Measurements from ENCODE around the gene CYSRT1. TPM values are rescaled to one million over a fixed set of nuclear protein-coding genes. Genes with fewer than 3 reads are reported as not detected.

CYSRT1 gene
- total RNA-seq, 1 donor from 2014 or later: 1.9 TPM

DNA sequence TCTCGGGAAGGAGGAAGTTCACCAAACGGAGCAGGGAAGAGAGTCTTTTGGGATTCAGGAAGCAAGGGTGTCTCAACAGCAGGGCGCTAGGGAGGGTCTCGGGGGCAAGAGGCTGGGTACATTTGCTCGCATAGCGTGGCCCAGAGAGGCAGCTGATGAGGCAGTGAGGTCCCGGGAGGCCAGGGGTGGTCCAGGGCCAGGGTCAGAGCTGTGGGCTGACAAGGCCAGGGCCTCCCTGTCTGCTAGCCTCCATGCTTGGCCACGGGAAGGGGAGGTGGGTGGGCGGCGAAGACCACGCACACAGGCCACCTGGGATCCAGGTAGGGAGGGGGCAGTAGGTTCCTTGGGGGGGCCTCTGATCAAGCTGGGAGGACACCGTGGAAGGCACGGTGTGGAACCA, 13.4 kb upstream of the CYSRT1 start:
- no peak overlapping the region for H3K27ac Mint-ChIP-seq
- H3K4me1 Mint-ChIP-seq: peaks cover 4% of the 10 kb centered on the region
- H3K36me3 Mint-ChIP-seq: peaks cover 15% of the 10 kb centered on the region
- no peaks in the 10 kb centered on the region for H3K9me3 Mint-ChIP-seq
- DNase-seq (ENCODE audit: low spot score in 2 of 2, unreplicated experiment in 2 of 2): no peak
- TF ChIP-seq, protein P1, sequence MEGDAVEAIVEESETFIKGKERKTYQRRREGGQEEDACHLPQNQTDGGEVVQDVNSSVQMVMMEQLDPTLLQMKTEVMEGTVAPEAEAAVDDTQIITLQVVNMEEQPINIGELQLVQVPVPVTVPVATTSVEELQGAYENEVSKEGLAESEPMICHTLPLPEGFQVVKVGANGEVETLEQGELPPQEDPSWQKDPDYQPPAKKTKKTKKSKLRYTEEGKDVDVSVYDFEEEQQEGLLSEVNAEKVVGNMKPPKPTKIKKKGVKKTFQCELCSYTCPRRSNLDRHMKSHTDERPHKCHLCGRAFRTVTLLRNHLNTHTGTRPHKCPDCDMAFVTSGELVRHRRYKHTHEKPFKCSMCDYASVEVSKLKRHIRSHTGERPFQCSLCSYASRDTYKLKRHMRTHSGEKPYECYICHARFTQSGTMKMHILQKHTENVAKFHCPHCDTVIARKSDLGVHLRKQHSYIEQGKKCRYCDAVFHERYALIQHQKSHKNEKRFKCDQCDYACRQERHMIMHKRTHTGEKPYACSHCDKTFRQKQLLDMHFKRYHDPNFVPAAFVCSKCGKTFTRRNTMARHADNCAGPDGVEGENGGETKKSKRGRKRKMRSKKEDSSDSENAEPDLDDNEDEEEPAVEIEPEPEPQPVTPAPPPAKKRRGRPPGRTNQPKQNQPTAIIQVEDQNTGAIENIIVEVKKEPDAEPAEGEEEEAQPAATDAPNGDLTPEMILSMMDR (IDR thresholded peaks at IDR 0.05; ENCODE audit: unreplicated experiment): no peak
- H3K4me3 Mint-ChIP-seq: no peak overlapping the region
- H3K27me3 Mint-ChIP-seq (ENCODE audit: low read depth): no peaks in the 10 kb centered on the region

DNA sequence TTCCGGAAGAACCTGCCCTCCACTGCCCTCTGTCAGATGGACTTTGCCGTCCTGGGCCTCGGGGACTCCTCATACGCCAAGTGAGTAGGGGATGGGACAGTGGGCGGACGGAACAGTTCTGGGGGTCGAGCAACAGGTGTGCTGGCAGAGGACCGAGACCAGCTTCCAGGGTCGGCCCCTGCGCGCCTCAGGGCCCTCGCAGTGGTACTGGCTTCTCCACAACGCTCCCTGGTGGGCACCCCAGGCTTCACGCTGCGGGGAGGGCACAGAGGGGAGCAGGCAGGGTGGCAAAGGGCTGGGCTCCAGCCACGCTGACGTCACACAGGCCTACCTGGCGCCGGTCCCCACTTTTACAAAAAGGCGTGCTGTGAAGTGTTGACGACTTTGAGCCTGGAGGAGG, 12.5 kb upstream of the CYSRT1 start:
- no peaks in the 10 kb centered on the region for H3K27me3 Mint-ChIP-seq (ENCODE audit: low read depth)
- no peaks in the 10 kb centered on the region for H3K9me3 Mint-ChIP-seq
- H3K27ac Mint-ChIP-seq: no peak overlapping the region
- no peak for DNase-seq (ENCODE audit: low spot score in 2 of 2, unreplicated experiment in 2 of 2)
- H3K4me3 Mint-ChIP-seq: no peak overlapping the region
- H3K4me1 Mint-ChIP-seq: peaks cover 4% of the 10 kb centered on the region
- TF ChIP-seq, protein P1 (IDR thresholded peaks at IDR 0.05; ENCODE audit: unreplicated experiment): no peak
- H3K36me3 Mint-ChIP-seq: peaks cover 11% of the 10 kb centered on the region

DNA sequence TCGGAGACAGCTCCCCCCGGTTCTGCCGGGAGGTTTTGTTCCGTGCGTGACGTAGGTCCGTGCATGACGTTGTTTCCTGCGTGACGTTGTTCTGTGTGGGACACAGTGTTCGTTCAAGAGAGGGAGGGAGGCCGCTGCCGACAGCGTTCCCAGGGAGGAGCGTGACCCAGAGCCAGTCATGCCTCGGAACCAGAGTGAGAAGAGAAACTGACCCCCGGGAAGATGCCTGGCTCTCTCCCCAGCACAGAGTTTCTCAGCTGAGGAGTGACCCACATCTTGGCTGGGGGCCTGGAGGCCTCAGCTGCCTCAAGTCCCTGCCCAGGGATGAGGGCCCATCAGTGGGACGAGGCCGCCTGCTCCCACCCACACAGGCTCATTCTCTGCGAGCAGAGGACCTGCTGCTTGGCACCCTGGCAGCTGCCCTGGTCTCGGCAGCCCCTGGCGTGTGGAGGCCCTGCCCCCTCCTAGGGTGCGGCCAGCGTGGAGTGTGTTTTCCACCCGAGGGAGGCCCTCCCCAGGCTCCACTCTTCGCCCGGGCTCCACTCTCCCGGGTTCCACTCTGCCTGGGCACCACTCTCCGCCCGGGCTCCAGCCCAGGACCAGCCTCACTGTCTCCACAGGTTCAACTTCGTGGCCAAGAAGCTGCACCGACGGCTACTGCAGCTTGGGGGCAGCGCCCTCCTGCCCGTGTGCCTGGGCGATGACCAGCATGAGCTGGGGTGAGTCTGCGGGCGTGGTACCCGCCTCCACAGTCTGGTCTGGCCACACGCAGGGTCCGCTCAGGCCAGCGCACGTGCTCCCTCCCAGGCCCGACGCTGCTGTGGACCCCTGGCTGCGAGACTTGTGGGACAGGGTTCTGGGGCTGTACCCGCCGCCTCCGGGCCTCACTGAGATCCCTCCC, 11.6 kb upstream of the CYSRT1 start:
- Mint-ChIP-seq H3K27me3 (ENCODE audit: low read depth) (no peaks in the 10 kb centered on the region), H3K36me3 (peaks cover 10% of the 10 kb centered on the region), H3K4me3 (no peak overlapping the region), H3K9me3 (no peaks in the 10 kb centered on the region), H3K27ac (no peak overlapping the region), H3K4me1 (peaks cover 4% of the 10 kb centered on the region)
- no peak for DNase-seq (ENCODE audit: low spot score in 2 of 2, unreplicated experiment in 2 of 2)
- TF ChIP-seq, protein P1 (IDR thresholded peaks at IDR 0.05; ENCODE audit: unreplicated experiment): no peak

DNA sequence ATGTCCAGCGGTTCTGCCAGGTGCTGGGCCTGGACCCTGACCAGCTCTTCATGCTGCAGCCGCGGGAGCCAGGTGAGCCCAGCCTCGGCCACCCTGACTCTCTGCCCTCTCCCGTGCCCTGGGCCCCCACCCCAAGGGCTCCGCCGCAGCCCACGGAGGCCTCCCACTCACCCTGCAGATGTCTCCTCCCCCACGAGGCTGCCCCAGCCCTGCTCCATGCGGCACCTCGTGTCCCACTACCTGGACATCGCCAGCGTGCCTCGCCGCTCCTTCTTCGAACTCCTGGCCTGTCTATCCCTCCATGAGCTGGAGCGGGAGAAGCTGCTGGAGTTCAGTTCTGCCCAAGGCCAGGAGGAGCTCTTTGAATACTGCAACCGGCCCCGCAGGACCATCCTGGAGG, 10.4 kb upstream of the CYSRT1 start:
- no peaks in the 10 kb centered on the region for H3K27me3 Mint-ChIP-seq (ENCODE audit: low read depth)
- TF ChIP-seq, protein P1 (IDR thresholded peaks at IDR 0.05; ENCODE audit: unreplicated experiment): no peak
- H3K4me1 Mint-ChIP-seq: peaks cover 4% of the 10 kb centered on the region
- no peak overlapping the region for H3K27ac Mint-ChIP-seq
- H3K36me3 Mint-ChIP-seq: peaks cover 7% of the 10 kb centered on the region
- H3K9me3 Mint-ChIP-seq: no peaks in the 10 kb centered on the region
- H3K4me3 Mint-ChIP-seq: no peak overlapping the region
- DNase-seq (ENCODE audit: low spot score in 2 of 2, unreplicated experiment in 2 of 2): no peak

DNA sequence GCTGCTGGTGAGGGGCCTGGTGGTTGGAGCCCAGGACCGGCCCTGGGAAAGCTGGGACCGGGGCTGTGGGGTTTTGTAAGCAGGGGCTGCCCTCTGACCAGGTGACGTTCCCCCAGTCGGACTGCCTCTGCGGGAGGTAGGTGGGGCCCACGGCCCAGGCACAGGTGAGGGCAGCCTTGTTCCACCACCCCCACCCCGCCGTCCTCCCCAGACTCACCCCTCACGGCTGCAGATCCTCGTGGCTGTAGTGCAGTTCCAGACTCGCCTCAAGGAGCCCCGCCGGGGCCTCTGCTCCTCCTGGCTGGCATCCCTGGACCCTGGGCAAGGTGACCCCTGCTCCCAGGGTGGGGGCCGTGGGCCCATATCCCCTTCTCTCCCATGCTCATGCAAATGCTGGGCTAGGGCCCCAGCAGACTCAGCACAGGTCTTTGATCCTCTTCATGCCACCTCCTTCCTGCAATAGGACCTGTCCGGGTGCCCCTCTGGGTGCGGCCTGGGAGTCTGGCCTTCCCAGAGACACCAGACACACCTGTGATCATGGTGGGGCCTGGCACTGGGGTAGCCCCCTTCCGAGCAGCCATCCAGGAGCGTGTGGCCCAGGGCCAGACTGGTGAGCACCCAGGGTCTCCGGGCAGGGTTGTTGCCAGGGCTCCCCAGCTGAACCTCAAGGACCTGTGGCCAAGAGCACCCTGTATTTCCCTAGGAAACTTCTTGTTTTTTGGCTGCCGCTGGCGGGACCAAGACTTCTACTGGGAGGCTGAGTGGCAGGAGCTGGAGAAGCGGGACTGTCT, 9.6 kb upstream of the CYSRT1 start:
- DNase-seq (ENCODE audit: low spot score in 2 of 2, unreplicated experiment in 2 of 2): no peak
- Mint-ChIP-seq H3K4me1 (peaks cover 4% of the 10 kb centered on the region), H3K4me3 (no peak overlapping the region), H3K27me3 (ENCODE audit: low read depth) (no peaks in the 10 kb centered on the region), H3K36me3 (peaks cover 5% of the 10 kb centered on the region), H3K9me3 (no peaks in the 10 kb centered on the region), H3K27ac (no peak overlapping the region)
- TF ChIP-seq, protein P1 (IDR thresholded peaks at IDR 0.05; ENCODE audit: unreplicated experiment): no peak
